ENCODE measurements around the gene CLCC1.
"Not testable (repeated sequence)": the region's sequence is repeated elsewhere in the genome, so short reads cannot be mapped to it uniquely, and the experiment has no call there.

- TF ChIP-seq, protein P1, sequence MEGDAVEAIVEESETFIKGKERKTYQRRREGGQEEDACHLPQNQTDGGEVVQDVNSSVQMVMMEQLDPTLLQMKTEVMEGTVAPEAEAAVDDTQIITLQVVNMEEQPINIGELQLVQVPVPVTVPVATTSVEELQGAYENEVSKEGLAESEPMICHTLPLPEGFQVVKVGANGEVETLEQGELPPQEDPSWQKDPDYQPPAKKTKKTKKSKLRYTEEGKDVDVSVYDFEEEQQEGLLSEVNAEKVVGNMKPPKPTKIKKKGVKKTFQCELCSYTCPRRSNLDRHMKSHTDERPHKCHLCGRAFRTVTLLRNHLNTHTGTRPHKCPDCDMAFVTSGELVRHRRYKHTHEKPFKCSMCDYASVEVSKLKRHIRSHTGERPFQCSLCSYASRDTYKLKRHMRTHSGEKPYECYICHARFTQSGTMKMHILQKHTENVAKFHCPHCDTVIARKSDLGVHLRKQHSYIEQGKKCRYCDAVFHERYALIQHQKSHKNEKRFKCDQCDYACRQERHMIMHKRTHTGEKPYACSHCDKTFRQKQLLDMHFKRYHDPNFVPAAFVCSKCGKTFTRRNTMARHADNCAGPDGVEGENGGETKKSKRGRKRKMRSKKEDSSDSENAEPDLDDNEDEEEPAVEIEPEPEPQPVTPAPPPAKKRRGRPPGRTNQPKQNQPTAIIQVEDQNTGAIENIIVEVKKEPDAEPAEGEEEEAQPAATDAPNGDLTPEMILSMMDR (IDR thresholded peaks at IDR 0.05), result not testable (repeated sequence)
- TF ChIP-seq EZH2 (IDR thresholded peaks at IDR 0.05), result not testable (repeated sequence)
Observed at GRCh38 chr1:108996622-108997021, 33.3 kb upstream of the CLCC1 start.
